K562 (cell line): ENCODE results near the gene LIMK1. TPM values are rescaled to one million over a fixed set of nuclear protein-coding genes. Genes with fewer than 3 reads are reported as not detected.

Source experiments
- ATAC-seq: fragments of 200-7000 bp; cut with Tn5 transposase; 3 replicates; pipeline ENCODE4 v1.9.1; 2020; ENCODE audit warnings: moderate library complexity
- BruUV-seq: library from RNA; stranded (reverse); fragments of 400-500 nt; replicated peaks from 2 replicates; lab custom pipeline; 2021; lab: Mats Ljungman, UMichigan
- CTCF ChIA-PET: fragments of 300-600 bp; formaldehyde crosslinking; extraction: SDS; loops from one replicate; lab custom pipeline; 2021; ENCODE audit warnings: low intra/inter-chr PET ratio; lab: Yijun Ruan, JAX
- POLR2A ChIA-PET: fragments of 300-600, 350-650 bp; sonication (Branson Sonifier 250); formaldehyde crosslinking; extraction: SDS; loops from one replicate; lab custom pipeline; 2021; ENCODE audit warnings: antibody characterized with exemption, inconsistent platforms; lab: Yijun Ruan, JAX
- DNase-seq, 4 experiments: peaks; one replicate each; pipeline versions ENCODE4 v3.0.0 to v3.0.0-alpha.2; 2011 to 2018; ENCODE audit warnings: low spot score in 3 of 4, mixed read lengths in 3 of 4; ENCODE audit errors: extremely low read depth in 1 of 4
- FAIRE-seq: peaks from 2 replicates; lab custom pipeline; 2011; peaks lifted over from hg19 to GRCh38; lab: Jason Lieb, UNC
- H2AFZ ChIP-seq: 2 replicates; pipeline ENCODE4 v1.6.0; 2011; ENCODE audit warnings: low read depth, low read length, control low read depth, inconsistent platforms
- H3K27ac ChIP-seq: fragments of 200-600 bp; 3 replicates; pipeline ENCODE4 v1.8.0; 2011; ENCODE audit warnings: low read depth, mild to moderate bottlenecking, control low read depth, inconsistent platforms, low read length, moderate library complexity, mixed read lengths; ENCODE audit errors: extremely low read depth
- H3K27me3 ChIP-seq, 2 experiments: fragments of 300-600 bp in 1 of 2; 2 replicates in 1 of 2; 3 replicates in 1 of 2; pipeline versions ENCODE4 v1.6.0 to v1.8.0; 2011; ENCODE audit warnings: inconsistent platforms in 2 of 2, low read length in 2 of 2, mild to moderate bottlenecking in 1 of 2, mixed read lengths in 1 of 2, moderate library complexity in 1 of 2; ENCODE audit not compliant: control insufficient read depth in 2 of 2, insufficient read depth in 2 of 2
- H3K36me3 ChIP-seq: fragments of 300-600 bp; 3 replicates; pipeline ENCODE4 v1.8.0; 2011; ENCODE audit warnings: mild to moderate bottlenecking, low read length, inconsistent platforms; ENCODE audit not compliant: control insufficient read depth, insufficient read depth
- H3K4me1 ChIP-seq, 2 experiments: fragments of 200-600 bp in 1 of 2; replicated peaks in 1 of 2; 2 replicates in 1 of 2; 3 replicates in 1 of 2; pipeline versions ENCODE4 v1.5.1 to v1.8.0; 2011; ENCODE audit warnings: inconsistent platforms in 2 of 2, low read length in 2 of 2, mild to moderate bottlenecking in 1 of 2, mixed read lengths in 1 of 2, moderate library complexity in 1 of 2; ENCODE audit not compliant: control insufficient read depth in 2 of 2, insufficient read depth in 2 of 2
- H3K4me2 ChIP-seq: 2 replicates; pipeline ENCODE4 v1.6.1; 2011; ENCODE audit warnings: low read length, control low read depth, inconsistent platforms, mixed read lengths; ENCODE audit not compliant: insufficient read depth
- H3K4me3 ChIP-seq: fragments of 200-600 bp; sonication (generic), shearing (Covaris generic); 2 replicates; pipeline ENCODE4 v1.5.1; 2016; ENCODE audit warnings: control low read depth, inconsistent platforms
- H3K79me2 ChIP-seq: fragments of 200-600 bp; 3 replicates; pipeline ENCODE4 v1.8.0; 2011; ENCODE audit warnings: low read length, inconsistent platforms; ENCODE audit not compliant: control insufficient read depth, insufficient read depth
- H3K9ac ChIP-seq, 2 experiments: 2 replicates each; pipeline versions ENCODE4 v1.6.0 to v1.6.1; 2011; ENCODE audit warnings: low read depth in 2 of 2, low read length in 2 of 2, control low read depth in 1 of 2, inconsistent platforms in 1 of 2, mild to moderate bottlenecking in 1 of 2, mixed read lengths in 1 of 2; ENCODE audit not compliant: insufficient read depth in 1 of 2
- H3K9me1 ChIP-seq: one replicate; pipeline ENCODE4 v1.6.0; 2011; ENCODE audit warnings: inconsistent platforms, mild to moderate bottlenecking, low read length, moderate library complexity; ENCODE audit not compliant: control insufficient read depth, insufficient read depth
- H3K9me3 ChIP-seq: replicated peaks from 2 replicates; pipeline ENCODE4 v1.5.1; 2011; ENCODE audit warnings: low read depth, low read length, inconsistent platforms; ENCODE audit not compliant: control insufficient read depth, insufficient read depth
- H4K20me1 ChIP-seq: replicated peaks from 2 replicates; pipeline ENCODE4 v1.6.1; 2011; ENCODE audit warnings: low read length, inconsistent platforms, mixed read lengths; ENCODE audit not compliant: control insufficient read depth, insufficient read depth
- EHMT2 ChIP-seq: fragments of 450-650 bp; IDR thresholded peaks from 2 replicates; pipeline ENCODE4 v1.6.1; 2018; ENCODE audit warnings: antibody characterized with exemption
- ID3 ChIP-seq, 2 experiments: fragments of 250-450 bp in 1 of 2; fragments of 450-650 bp in 1 of 2; sonication (Bioruptor Pico) in 1 of 2; IDR thresholded peaks; 2 replicates each; pipeline versions ENCODE4 v1.6.1 to v1.8.0; 2016 to 2021; ENCODE audit warnings: mild to moderate bottlenecking in 2 of 2, moderate library complexity in 2 of 2, missing compliant biosample characterization in 1 of 2, missing genetic modification characterization in 1 of 2
- MCM5 ChIP-seq: fragments of 450-650 bp; IDR thresholded peaks from 2 replicates; pipeline ENCODE4 v1.6.1; 2016; ENCODE audit warnings: low read depth
- YBX1 ChIP-seq: fragments of 450-650 bp; IDR thresholded peaks from 2 replicates; pipeline ENCODE4 v1.7.1; 2016; ENCODE audit warnings: mild to moderate bottlenecking
- ZNF146 ChIP-seq: IDR thresholded peaks from one replicate; pipeline ENCODE4 v1.6.1; 2018; ENCODE audit warnings: missing compliant biosample characterization; ENCODE audit not compliant: unreplicated experiment
- ZNF24 ChIP-seq: fragments of 450-650 bp; IDR thresholded peaks from 2 replicates; pipeline ENCODE4 v1.6.1; 2016
- WGBS: fragments of 100-300 bp; shearing (Covaris generic); methylation state at CpG from one replicate; pipeline ENCODE4 v1.1.6; 2016; ENCODE audit warnings: low coverage, mixed read lengths; ENCODE audit not compliant: insufficient coverage; ENCODE audit errors: missing lambda C conversion rate; 5-methylcytosine and 5-hydroxymethylcytosine counted together
- in situ Hi-C: fragments of 300-500 bp; cut with MboI; formaldehyde crosslinking; loops from 4 replicates; pipeline ENCODE4 v1.15.0; 2018; ENCODE audit warnings: inconsistent platforms, mixed read lengths
- intact Hi-C: fragments of 100-400 bp; cut with micrococcal nuclease; formaldehyde crosslinking; loops from 2 replicates; pipeline ENCODE4 v1.14.2; 2022
- polyA plus RNA-seq, 8 experiments: library from polyadenylated mRNA; depleted of rRNA in 4 of 8; stranded (reverse) in 5 of 8; unstranded in 3 of 8; fragments of >200 nt; fragmentation: Nextera tagmentation in 2 of 8; fragmentation: Illumina TruSeq in 1 of 8; extraction: Ambion mirVana in 2 of 8; extraction: Trizol in 1 of 8; gene quantifications; 2 replicates each; pipeline versions ENCODE4 v1.2.1 to v1.2.3, GENCODE V29; 2011 to 2014; ENCODE audit warnings: inconsistent platforms in 1 of 8, missing spikeins in 1 of 8
- total RNA-seq, 7 experiments: library from RNA; depleted of rRNA in 6 of 7; stranded (reverse); fragments of >200 nt in 6 of 7; fragmentation: Illumina TruSeq in 2 of 7; extraction: Trizol in 2 of 7; gene quantifications; 2 replicates each; pipeline versions ENCODE4 v1.2.1 to v1.2.3, GENCODE V29; 2011 to 2021; ENCODE audit warnings: low replicate concordance in 1 of 7

LIMK1 gene
- total and polyA plus RNA-seq, 9 of the 15 experiments (the other 6 are each of a cell fraction or from before 2014, with no cell fraction given): 0.14 to 30.0 (median 15.9) TPM

GRCh38 chr7:74049997-74050798 lies 33.4 kb upstream of the LIMK1 start:
- H3K9me3 ChIP-seq: no peaks in the 10 kb centered on the region
- no peak overlapping the region for H3K4me3 ChIP-seq
- FAIRE-seq: peak; percentile 74
- intact Hi-C loops (loop anchor here (5.0 kb wide), 1 partner anchor 352 kb away; no protein-coding TSS in a partner anchor), in situ Hi-C loops (no loop called here)
- peaks cover 3 to 33% of the 10 kb centered on the region in 2 experiments; a peak in 4 of 5 replicates for H3K27me3 ChIP-seq
- peaks cover 0 to 12% of the 10 kb centered on the region in 2 experiments; a peak in 2 of 5 replicates for H3K4me1 ChIP-seq
- ChIA-PET CTCF (interaction anchor here (2.9 kb wide), 1 partner anchor 350 kb away, joined by 26 read pairs; no protein-coding TSS in a partner anchor), POLR2A (no interaction called here)
- no peak overlapping the region for H3K9ac ChIP-seq
- ATAC-seq: no peak
- H3K36me3 ChIP-seq: no peaks in the 10 kb centered on the region
- H3K4me2 ChIP-seq: no peak overlapping the region
- H4K20me1 ChIP-seq: peaks cover 13% of the 10 kb centered on the region; the same call in 1 of the 2 replicates
- 0% methylated on average over 3 of the region's 3 CpGs for WGBS
- BruUV-seq: no TSS peak
- peaks cover 3% of the 10 kb centered on the region for H3K9me1 ChIP-seq
- no peak for DNase-seq
- no peak overlapping the region for H3K27ac ChIP-seq
- H3K79me2 ChIP-seq: no peaks in the 10 kb centered on the region
- TF ChIP-seq ZNF24 (peak; percentile 92), EHMT2 (peak; percentile 28; the same call in 1 of the 2 replicates), YBX1 (0 out of 2 replicates have a peak, but pooled peaks have one; percentile 12), MCM5 (no peak), ZNF146 (CRISPR knock-in tag) (no peak), ID3 (CRISPR knock-in tag; IDR thresholded peaks at IDR 0.05) (no peak), ID3 (tag; IDR thresholded peaks at IDR 0.05) (no peak)
- H2AFZ ChIP-seq: no peak overlapping the region
